ENCODE data around the gene TGIF2LY.
"Not testable (repeated sequence)": the region's sequence is repeated elsewhere in the genome, so short reads cannot be mapped to it uniquely, and the experiment has no call there.

TGIF2LY gene

DNA sequence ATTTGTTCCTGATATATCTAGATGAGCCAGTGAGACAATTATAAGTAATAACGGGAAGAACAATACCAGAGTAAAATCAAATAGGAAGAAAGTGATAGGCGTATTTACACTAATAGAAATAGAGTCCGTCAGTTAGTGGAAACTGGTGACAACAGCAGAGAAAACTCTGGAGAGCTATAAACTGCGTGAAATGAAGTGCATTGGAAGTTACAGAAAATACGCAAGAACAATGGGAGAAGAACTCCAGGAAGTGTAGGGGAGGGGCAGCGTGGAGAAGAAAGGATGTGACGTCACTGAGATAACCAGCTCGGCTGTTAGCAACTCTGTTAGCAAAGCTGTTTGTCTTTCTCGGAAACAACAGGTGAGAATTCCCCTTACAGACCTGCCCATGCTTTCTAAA, at the start of gene TGIF2LY:
TSS of gene TGIF2LY (plus strand) at position 301 of the 400 bp plus-strand sequence. CDS start 178 bp downstream, outside the sequence.
- not testable (repeated sequence) for H3K27me3 ChIP-seq (ENCODE audit: control insufficient read depth, insufficient read depth, low read length)

More for the DNA sequence above, at the start of gene TGIF2LY:
- H3K36me3 ChIP-seq (ENCODE audit: control insufficient read depth, insufficient read depth, low read length); H3K9me3 ChIP-seq (ENCODE audit: control insufficient read depth, insufficient read depth, low read length); H3K9ac ChIP-seq (ENCODE audit: low read depth, low read length); H3K4me3 ChIP-seq (ENCODE audit: low read depth, low read length); H3K4me1 ChIP-seq (ENCODE audit: control insufficient read depth, insufficient read depth, low read length): not testable (repeated sequence)

All from iPS-15b (cell line).